GM18526 (cell line): ENCODE data around the gene BRF1.

ENCODE experiments used
- POLR2A ChIP-seq: IDR thresholded peaks from 3 replicates; pipeline ENCODE4 v1.6.1; 2011; ENCODE audit not compliant: insufficient read length; ENCODE audit errors: extremely low read depth

BRF1 gene

DNA sequence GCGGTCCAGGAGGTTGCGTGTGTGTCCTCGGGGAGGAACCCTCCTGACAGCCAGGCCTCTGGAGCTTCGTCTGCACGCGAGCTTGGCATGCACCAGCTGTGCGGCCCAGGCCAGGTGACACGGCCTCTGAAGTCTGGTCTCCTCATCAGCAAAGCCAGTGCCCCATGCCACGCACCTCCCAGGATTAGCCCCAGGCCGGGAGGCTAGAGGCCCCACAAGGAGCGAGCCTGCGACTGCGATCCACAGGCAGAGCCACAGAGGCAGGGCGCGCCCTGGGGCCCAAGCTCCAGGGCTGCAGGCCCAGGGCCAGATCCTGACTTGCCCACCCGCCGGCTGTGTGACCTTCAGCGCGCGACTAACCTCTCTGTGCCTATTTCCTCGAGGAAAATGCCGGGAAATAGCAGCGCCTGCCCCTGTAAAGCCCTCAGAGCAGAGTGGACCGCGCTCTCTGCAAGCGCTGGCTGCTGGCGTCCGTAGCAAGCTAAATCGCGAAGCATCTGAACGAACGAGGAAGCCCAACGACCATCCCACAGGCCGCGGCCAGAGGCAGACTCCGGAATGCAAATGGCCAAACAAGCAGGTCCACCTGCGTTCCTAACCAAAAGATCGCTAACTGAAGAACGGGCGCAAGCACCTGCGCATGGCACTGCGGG is 53.0 kb downstream of the BRF1 start:
- no peak for TF ChIP-seq POLR2A

DNA sequence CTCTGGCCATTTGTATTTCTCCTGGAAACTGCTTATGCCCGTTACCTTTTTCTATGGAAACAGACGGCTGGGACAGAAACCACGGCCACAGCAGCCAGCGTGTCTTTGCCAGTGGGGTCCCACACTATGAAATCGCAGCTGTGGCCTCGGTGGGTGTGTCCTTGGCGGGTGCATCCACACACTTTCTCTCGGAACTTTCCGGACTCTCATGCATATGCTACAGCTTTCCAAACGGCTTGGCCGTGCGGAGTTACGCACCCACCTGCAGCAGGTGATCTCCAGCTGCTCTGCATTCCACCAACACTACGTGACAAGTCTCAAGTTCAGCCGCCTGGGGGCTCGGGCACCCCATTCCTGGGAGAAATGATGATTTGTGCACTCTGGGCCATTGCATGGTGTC is 53.8 kb downstream of the BRF1 start:
- TF ChIP-seq POLR2A, result no peak

DNA sequence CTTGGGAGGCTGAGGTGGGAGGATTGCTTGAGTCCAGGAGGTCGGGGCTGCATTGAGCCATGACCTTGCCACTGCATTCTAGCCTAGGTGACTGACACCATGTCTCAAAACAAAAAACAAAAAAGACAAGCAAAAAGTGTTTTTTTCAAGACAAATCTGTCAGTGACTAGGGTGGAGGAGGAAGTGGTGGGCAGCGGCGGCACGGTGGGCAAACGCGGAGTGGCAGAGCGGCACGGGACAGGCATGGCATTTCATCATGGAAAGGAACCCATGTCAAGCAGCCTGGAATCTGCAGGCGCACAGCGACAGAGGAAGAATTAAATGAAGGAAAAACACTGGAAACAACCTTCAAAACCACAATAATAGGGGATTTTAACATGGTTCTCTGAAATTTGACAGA is 56.5 kb downstream of the BRF1 start:
- TF ChIP-seq POLR2A, result no peak

DNA sequence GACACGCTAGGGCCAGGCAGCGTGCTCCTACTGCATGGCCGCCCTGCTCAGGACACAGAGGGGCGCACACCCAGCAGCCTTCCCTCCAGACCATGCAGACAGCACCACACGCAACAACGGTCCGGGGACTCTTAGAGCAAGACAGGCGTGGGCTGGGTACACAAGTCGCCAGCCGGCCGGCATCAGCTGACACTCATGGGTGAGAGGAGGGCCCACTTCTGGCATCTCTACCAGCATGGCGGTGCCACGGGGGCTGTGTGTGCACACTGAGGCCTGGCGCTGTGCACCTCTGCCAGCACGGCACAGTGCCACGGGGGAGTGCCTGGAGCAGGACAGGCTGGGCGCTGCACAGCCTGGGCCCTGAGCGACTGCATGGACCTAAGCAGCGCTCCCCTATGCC is 59.2 kb downstream of the BRF1 start:
- no peak for TF ChIP-seq POLR2A

DNA sequence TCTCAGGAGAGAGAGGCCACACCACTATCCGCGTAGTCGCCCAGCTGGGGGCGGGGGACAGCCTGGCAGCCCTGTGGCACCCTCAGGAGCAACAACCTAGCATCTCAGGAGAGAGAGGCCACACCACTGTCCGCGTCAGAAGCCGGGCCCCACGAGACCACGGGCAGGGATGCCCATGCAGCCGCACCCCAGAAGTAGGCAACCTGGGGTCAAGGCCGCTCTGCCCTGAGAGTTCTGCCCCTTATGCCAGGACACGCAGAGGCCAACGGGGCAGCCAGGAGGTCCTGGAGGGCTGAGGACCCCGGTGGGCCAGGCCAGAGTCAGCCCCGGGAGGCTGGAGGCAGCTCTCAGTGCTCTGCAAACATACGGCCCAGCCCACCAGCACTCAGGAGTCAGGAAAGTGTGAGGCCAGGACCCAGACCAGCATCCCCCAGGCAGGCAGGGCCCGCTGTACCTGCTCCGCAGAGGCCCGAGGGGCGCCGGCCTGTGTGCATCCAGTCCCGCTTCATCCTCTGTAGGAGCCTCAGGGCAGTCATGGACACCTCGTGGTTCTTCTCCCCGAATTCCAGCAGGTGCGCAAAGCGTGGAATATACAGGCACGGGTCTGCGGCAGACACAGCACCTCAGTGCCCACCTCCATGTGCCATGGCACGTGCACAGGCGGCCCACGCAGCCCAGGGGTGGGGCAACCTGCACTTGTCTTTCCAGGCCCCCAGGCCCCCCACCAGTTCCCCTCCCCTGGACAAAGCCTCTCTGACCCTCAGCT is 59.8 kb downstream of the BRF1 start:
- no peak for TF ChIP-seq POLR2A

DNA sequence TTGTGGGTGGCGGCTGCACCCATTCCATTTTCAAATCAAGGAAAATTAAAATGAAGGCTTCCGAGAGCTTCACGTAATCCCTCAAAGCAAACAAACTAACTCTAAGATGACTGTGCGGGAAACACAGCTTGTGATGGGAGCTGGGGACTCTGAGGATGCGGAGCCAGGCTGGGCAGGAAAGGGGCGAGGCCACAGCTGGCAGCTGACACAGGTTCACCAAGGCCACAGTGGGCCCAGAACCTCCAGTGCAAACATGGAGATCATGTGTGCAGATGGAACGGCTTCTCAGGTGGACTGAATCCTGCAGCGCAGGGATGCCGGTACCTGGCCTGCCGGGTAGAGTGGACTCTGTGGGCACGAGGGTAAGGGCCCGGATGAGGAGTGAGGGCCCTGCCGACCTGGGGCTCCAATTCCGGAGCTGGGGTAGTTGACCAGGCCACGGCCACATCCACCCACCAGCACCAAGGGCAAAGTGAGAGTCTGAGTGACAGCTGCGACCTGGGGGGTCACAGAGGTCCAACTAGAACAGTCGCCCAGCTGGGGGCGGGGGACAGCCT is 71.6 kb downstream of the BRF1 start:
- TF ChIP-seq POLR2A, result no peak

DNA sequence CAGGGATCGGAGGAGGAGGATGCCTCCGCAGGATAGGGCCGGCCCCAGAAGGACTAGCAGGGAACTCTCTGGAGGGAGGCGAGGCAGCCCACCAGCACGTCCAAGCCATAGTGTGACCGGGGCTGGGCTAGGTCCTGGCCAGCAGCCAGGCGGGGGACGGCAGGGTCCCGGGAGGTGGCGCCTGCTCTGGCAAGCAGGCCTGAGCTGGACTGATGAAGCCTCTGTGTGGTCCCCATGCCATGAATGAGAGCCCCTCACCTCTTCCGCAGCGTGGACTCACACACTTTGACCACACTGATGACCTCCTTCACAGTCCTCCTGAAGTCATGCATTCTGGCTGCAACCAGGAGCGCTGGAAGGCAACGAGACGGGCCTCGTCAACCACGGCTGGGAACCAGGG is 72.2 kb downstream of the BRF1 start:
- TF ChIP-seq POLR2A, result no peak

DNA sequence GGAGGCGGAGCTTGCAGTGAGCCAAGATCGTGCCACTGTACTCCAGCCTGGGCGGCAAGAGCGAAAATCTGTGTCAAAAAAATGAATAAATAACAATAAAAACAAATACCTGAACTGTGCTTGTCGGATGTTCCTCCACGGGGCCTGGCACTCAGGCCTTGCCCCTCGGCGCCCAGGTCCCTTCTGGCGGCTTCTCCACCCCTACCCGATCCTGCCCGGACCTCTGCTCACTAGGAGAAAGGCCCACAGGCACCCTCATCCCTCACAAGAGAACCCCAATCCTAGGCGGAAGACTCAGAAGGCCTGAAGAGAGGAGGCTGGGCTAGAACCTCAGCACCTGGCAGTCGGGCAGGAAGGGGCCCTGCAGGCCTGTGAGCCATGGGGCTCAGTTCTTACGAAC is 73.5 kb downstream of the BRF1 start:
- no peak for TF ChIP-seq POLR2A

DNA sequence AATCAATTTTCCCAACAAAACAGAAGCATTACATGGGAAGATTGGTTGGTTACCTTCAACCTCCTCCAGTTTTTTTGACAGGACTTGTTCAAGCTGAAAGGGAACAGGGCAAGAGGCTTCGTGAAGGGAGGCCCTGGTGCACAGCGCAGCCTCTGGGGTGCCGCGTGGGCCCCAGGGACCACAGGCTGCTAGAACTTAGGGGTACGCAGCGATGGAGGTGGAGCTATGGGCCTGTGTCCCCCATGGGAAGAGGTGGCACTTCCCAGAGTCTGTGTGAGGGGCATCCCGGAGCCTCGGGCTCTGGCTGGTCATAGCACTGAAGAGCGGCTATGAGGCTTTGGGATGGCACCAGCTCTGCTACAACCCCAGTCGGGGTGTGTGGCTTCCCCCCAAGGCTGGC is 74.6 kb downstream of the BRF1 start:
- no peak for TF ChIP-seq POLR2A

DNA sequence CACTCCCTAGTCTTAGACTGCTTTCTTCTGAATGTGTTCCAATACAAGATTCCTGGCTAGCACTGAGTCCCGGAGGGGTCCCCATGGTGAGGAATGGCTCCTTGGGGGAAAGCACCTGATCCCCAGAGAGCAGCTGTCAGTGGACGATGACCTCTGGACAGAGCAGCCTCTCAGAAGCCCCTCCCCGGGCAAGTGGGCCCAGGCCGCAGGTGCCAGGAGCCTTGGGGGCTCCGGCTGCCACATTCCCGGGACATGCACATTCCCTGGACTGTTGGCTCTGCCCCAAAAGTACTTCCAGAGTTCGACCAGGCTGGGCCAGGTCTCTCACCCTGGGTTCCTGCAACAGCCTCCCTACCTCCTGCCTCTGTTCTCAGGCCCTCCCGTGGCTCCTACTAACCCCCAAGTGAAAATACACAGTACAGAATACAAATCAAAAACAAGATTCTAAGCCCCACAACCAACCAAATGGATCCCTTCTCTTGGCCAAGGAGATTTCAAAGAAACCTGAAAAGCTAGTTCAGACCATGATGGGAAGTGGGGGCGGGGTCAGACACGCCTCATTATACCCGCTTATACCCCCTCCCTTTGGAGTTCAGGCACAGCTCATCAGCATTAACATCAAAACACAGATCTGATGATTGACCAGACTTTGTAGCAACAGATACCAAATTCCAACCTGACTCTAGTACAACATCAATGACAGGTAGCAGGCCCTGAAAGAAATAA is 75.8 kb downstream of the BRF1 start:
- no peak for TF ChIP-seq POLR2A

DNA sequence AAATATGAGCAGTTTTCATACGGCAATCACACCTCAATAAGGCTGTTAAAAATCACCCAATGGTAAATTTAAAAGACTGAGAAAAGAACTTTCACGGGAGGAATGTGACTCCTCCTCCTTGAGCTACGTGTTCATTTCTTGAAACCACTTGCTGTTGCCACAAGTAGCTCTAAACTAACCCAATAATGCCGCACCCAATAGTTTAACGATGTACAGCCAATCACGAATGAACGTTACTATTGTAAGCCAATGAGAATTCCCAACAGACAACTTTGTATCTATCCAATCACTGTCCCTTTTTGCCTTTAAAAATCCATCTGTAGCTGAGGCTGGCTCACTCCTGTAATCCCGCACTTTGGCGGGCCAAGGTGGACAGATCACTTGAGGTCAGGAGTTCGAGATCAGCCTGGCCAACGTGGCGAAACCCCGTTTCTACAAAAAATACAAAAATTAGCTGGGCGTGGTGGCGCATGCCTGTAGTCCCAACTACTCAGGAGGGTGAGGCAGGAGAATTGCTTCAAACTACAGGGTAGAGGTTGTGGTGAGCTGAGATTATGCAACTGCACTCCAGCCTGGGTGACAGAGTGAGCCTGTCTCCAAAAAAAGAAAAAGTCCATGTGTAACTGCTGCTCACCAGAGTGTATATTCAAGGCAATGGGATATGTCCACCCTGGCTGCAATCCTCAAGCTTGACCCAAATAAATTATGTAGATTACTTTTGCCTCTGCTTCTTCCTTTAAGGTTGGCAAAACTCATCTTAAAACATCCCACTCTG is 76.8 kb downstream of the BRF1 start:
- TF ChIP-seq POLR2A, result no peak

DNA sequence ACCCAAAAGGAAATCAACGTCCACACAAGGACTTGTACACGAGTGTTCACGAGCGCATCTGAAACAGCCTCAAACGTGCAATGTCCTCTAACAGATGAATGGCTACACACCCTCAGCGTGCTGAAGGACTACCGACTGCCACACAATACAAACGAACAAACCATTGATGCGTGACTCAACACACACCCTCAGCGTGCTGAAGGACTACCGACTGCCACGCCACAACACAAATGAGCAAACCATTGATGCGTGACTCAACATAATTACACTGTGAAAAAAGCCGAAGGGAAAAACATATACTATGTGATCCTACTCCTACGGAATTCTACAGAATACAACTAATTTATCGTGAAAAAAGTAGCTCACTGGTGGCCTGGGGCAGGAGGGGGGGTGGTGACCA is 77.5 kb downstream of the BRF1 start:
- no peak for TF ChIP-seq POLR2A

DNA sequence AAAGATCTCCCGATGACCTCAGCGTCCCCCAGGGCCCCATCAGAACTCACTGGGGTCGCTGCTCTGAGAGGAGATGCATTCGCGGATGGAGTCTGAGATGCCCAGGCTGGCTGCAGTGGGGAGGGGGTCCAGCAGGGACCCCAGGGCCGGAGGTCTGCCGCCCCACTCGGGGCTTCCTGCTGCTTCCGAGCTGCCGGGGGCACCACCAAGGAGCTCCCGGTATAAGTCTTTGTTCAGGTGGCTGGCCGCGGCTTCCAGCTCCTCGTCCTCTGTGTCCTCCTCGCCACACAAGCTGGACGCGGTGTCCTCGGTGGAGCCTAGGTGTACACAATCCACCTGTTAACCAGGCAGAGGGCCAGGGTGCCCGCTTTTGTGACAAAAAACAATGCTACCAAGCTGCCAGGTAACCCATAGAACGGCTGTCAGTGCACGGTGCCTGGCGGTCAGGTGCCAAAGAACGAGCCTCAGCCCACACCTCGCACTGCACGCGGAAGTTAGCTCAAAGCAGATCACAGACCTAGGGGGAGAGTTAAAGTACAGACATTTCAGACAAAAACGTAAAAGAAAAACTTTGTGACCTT is 79.1 kb downstream of the BRF1 start:
- TF ChIP-seq POLR2A, result no peak

DNA sequence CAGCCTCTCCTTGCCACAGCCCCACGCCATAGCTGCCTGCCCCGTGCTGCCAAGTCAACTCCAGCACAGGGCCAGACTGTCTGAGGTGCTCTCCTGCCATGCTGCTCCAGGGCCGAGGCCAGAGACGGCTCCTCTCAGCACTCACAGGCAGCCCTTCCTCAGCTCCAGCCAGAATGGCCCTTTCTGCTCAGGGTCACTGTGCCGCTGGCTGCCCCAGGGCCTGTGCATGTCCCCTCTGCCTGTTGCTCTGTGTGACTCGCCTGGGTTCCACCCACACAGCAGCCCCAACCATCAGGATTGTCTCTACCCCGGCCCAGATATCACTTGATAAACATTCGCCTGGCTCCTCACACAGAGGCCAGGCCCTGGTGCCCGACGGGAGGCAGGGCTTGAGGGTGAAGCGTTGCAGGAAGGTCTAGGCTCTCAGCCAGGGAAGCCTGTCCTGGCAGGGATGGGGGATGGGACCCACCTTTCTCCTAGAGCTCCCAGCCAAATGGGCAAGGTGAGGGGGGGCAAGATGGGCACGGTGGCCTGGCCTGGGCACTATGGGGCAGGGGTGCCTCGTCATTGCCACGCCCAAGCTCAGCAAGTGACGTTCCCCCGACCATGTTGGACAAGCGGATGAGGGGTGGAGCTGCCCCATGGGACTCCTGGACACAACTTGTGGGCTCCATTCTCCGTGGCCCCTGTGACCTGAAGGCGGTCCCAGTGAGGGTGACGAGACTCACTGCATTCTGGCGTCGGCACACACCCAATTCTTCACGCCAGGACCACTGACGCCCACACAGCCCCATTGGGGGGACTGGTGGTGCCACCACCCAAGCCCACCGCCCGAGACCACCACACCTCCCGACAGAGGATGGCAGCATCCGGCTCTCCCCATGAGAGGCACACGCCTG is 79.9 kb downstream of the BRF1 start:
- no peak for TF ChIP-seq POLR2A

DNA sequence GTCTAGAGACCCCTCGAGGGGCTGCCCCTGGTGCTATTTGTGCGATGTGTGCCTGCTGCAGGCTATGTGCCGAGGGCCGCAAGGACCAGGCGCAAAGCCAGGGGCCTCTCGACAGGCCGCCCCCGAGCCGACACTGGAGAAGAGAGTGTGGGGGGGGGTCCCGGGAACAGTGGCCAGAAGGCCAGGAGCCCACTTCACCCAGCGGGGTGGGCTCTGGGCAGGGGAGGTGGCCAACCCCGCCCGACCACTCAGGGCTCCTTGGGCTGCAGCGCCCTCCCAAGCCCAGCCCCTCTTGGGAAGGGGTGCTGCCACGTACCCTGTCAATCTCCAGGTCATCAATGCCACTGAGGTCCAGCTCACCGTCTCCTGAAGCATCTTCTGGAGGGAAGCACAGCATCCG is 81.0 kb downstream of the BRF1 start:
- TF ChIP-seq POLR2A, result no peak
